Measurements from ENCODE around the gene PTPRT. TPM values are rescaled to one million over a fixed set of nuclear protein-coding genes. Genes with fewer than 3 reads are reported as not detected.

Gene PTPRT
- total RNA-seq, 2 donors from 2014 or later: 0.11 to 0.35 TPM

GRCh38 chr20:43022081-43022480 lies 167.6 kb downstream of the PTPRT start:
- no peaks in the 10 kb centered on the region for H3K27me3 ChIP-seq
- H3K27ac ChIP-seq: no peak overlapping the region
- H3K9me3 ChIP-seq: no peaks in the 10 kb centered on the region
- DNase-seq (ENCODE audit: low spot score): peak; percentile 21
- no peaks in the 10 kb centered on the region for H3K4me1 ChIP-seq
- H3K36me3 ChIP-seq: no peaks in the 10 kb centered on the region
- H3K4me3 ChIP-seq: no peak overlapping the region
- no peak for TF ChIP-seq CTCF (IDR thresholded peaks at IDR 0.05)

- Histone ChIP-seq H3K36me3 (no peaks in the 10 kb centered on the region), H3K4me1 (no peaks in the 10 kb centered on the region), H3K4me3 (no peak overlapping the region), H3K27ac (no peak overlapping the region), H3K27me3 (no peaks in the 10 kb centered on the region), H3K9me3 (no peaks in the 10 kb centered on the region)
- peak; percentile 26 for DNase-seq (ENCODE audit: low spot score)
- TF ChIP-seq CTCF (IDR thresholded peaks at IDR 0.05): no peak
Observed at GRCh38 chr20:43017241-43018030, 172.3 kb downstream of the PTPRT start.

GRCh38 chr20:43016257-43016656 lies 173.4 kb downstream of the PTPRT start:
- Histone ChIP-seq H3K9me3 (no peaks in the 10 kb centered on the region), H3K4me1 (no peaks in the 10 kb centered on the region), H3K4me3 (no peak overlapping the region), H3K27me3 (no peaks in the 10 kb centered on the region), H3K27ac (no peak overlapping the region), H3K36me3 (no peaks in the 10 kb centered on the region)
- TF ChIP-seq CTCF (IDR thresholded peaks at IDR 0.05): no peak
- peak; percentile 28 for DNase-seq (ENCODE audit: low spot score)

- Histone ChIP-seq H3K9me3 (no peaks in the 10 kb centered on the region), H3K27me3 (no peaks in the 10 kb centered on the region), H3K27ac (no peak overlapping the region), H3K4me1 (no peaks in the 10 kb centered on the region), H3K36me3 (no peaks in the 10 kb centered on the region), H3K4me3 (no peak overlapping the region)
- no peak for DNase-seq (ENCODE audit: low spot score)
- TF ChIP-seq CTCF (IDR thresholded peaks at IDR 0.05): no peak
Observed at GRCh38 chr20:43015566-43015965, 174.1 kb downstream of the PTPRT start.

GRCh38 chr20:43014206-43014605 lies 175.5 kb downstream of the PTPRT start:
- Histone ChIP-seq H3K27ac (no peak overlapping the region), H3K9me3 (no peaks in the 10 kb centered on the region), H3K4me1 (no peaks in the 10 kb centered on the region), H3K4me3 (no peak overlapping the region), H3K27me3 (no peaks in the 10 kb centered on the region), H3K36me3 (no peaks in the 10 kb centered on the region)
- DNase-seq (ENCODE audit: low spot score): no peak
- no peak for TF ChIP-seq CTCF (IDR thresholded peaks at IDR 0.05)

- no peak for DNase-seq (ENCODE audit: low spot score)
- no peaks in the 10 kb centered on the region for H3K27me3 ChIP-seq
- TF ChIP-seq CTCF (IDR thresholded peaks at IDR 0.05): no peak
- H3K4me1 ChIP-seq: no peaks in the 10 kb centered on the region
- H3K9me3 ChIP-seq: no peaks in the 10 kb centered on the region
- H3K4me3 ChIP-seq: no peak overlapping the region
- H3K27ac ChIP-seq: no peak overlapping the region
- no peaks in the 10 kb centered on the region for H3K36me3 ChIP-seq
Observed at GRCh38 chr20:43011491-43011890, 178.2 kb downstream of the PTPRT start.
